ENCODE measurements around the gene ZMIZ1.

Gene ZMIZ1

GRCh38 chr10:79142522-79143309 is 74.0 kb downstream of the ZMIZ1 start:
- in situ Hi-C loops (cut with MboI; ENCODE audit: low pct_unique_long_range_greater_than_20kb, low sequenced_read_pairs) = no loop called here
- no peak for DNase-seq

- DNase-seq = no peak
- in situ Hi-C loops (cut with MboI; ENCODE audit: low pct_unique_long_range_greater_than_20kb, low sequenced_read_pairs) = no loop called here
Observed at GRCh38 chr10:79143879-79144278, 75.1 kb downstream of the ZMIZ1 start.

- DNase-seq = no peak
- in situ Hi-C loops (cut with MboI; ENCODE audit: low pct_unique_long_range_greater_than_20kb, low sequenced_read_pairs) = no loop called here
Observed at GRCh38 chr10:79144351-79145173, 75.8 kb downstream of the ZMIZ1 start.

- no peak for DNase-seq
- in situ Hi-C loops (cut with MboI; ENCODE audit: low pct_unique_long_range_greater_than_20kb, low sequenced_read_pairs) = no loop called here
Observed at GRCh38 chr10:79145174-79145483, 76.4 kb downstream of the ZMIZ1 start.

GRCh38 chr10:79145517-79146470 is 77.0 kb downstream of the ZMIZ1 start:
- no peak for DNase-seq
- in situ Hi-C loops (cut with MboI; ENCODE audit: low pct_unique_long_range_greater_than_20kb, low sequenced_read_pairs) = no loop called here

- in situ Hi-C loops (cut with MboI; ENCODE audit: low pct_unique_long_range_greater_than_20kb, low sequenced_read_pairs) = no loop called here
- no peak for DNase-seq
Observed at GRCh38 chr10:79146611-79147130, 77.9 kb downstream of the ZMIZ1 start.

- in situ Hi-C loops (cut with MboI; ENCODE audit: low pct_unique_long_range_greater_than_20kb, low sequenced_read_pairs) = no loop called here
- DNase-seq = no peak
Observed at GRCh38 chr10:79147306-79147705, 78.5 kb downstream of the ZMIZ1 start.

- no peak for DNase-seq
- in situ Hi-C loops (cut with MboI; ENCODE audit: low pct_unique_long_range_greater_than_20kb, low sequenced_read_pairs) = no loop called here
Observed at GRCh38 chr10:79147796-79148451, 79.2 kb downstream of the ZMIZ1 start.

GRCh38 chr10:79148452-79149344 is 79.9 kb downstream of the ZMIZ1 start:
- in situ Hi-C loops (cut with MboI; ENCODE audit: low pct_unique_long_range_greater_than_20kb, low sequenced_read_pairs) = no loop called here
- no peak for DNase-seq

GRCh38 chr10:79149345-79149661 is 80.5 kb downstream of the ZMIZ1 start:
- no peak for DNase-seq
- in situ Hi-C loops (cut with MboI; ENCODE audit: low pct_unique_long_range_greater_than_20kb, low sequenced_read_pairs) = no loop called here

GRCh38 chr10:79149662-79150443 is 81.1 kb downstream of the ZMIZ1 start:
- in situ Hi-C loops (cut with MboI; ENCODE audit: low pct_unique_long_range_greater_than_20kb, low sequenced_read_pairs) = no loop called here
- no peak for DNase-seq

GRCh38 chr10:79150444-79150754 is 81.6 kb downstream of the ZMIZ1 start:
- in situ Hi-C loops (cut with MboI; ENCODE audit: low pct_unique_long_range_greater_than_20kb, low sequenced_read_pairs) = no loop called here
- no peak for DNase-seq

GRCh38 chr10:79152423-79152817 is 83.7 kb downstream of the ZMIZ1 start:
- in situ Hi-C loops (cut with MboI; ENCODE audit: low pct_unique_long_range_greater_than_20kb, low sequenced_read_pairs) = no loop called here
- DNase-seq = no peak

- no peak for DNase-seq
- in situ Hi-C loops (cut with MboI; ENCODE audit: low pct_unique_long_range_greater_than_20kb, low sequenced_read_pairs) = no loop called here
Observed at GRCh38 chr10:79153745-79154144, 85.0 kb downstream of the ZMIZ1 start.

- DNase-seq = no peak
- in situ Hi-C loops (cut with MboI; ENCODE audit: low pct_unique_long_range_greater_than_20kb, low sequenced_read_pairs) = no loop called here
Observed at GRCh38 chr10:79155301-79156081, 86.7 kb downstream of the ZMIZ1 start.

GRCh38 chr10:79156334-79157274 is 87.8 kb downstream of the ZMIZ1 start:
- in situ Hi-C loops (cut with MboI; ENCODE audit: low pct_unique_long_range_greater_than_20kb, low sequenced_read_pairs) = no loop called here
- no peak for DNase-seq

Data from KBM-7 (cell line).